Stimulated activated CD8-positive, alpha-beta memory T cell treated with anti-CD3 and anti-CD28 coated beads, Interleukin-7, amount 100 ng/mL, for 4 hours (primary cell): Measurements from ENCODE around the gene SERPINA12.
"Not testable (repeated sequence)": the region's sequence is repeated elsewhere in the genome, so short reads cannot be mapped to it uniquely, and the experiment has no call there.

Experiments used
- DNase-seq, 2 donors: peaks; one replicate each; pipeline ENCODE4 v3.0.0-alpha.2; 2020; ENCODE audit warnings: low read depth in 2 of 2

The SERPINA12 gene

GRCh38 chr14:94491511-94491910 is 17.8 kb downstream of the SERPINA12 start:
- DNase-seq: no peak

GRCh38 chr14:94489336-94489735 is 19.9 kb downstream of the SERPINA12 start:
- no peak for DNase-seq

DNA sequence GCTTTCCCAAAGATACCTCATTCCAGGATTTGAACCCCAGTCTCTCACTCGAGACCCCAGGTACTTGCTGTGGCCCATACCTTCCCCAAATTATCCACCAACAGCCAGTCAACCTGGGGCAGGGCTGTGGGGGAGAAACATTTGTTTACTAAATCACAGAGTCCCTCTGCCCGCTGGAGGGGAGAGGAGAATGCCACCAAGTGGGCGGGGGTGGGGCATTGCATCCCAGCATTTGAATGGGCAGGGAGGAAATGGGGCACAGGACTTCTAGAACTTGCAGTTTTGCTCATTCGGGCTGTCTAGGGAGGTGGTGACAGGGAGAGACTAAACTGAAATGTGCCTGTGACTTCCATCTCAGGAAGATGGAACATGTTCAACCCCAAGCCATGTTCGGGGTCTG is 22.4 kb downstream of the SERPINA12 start:
- DNase-seq: no peak

DNA sequence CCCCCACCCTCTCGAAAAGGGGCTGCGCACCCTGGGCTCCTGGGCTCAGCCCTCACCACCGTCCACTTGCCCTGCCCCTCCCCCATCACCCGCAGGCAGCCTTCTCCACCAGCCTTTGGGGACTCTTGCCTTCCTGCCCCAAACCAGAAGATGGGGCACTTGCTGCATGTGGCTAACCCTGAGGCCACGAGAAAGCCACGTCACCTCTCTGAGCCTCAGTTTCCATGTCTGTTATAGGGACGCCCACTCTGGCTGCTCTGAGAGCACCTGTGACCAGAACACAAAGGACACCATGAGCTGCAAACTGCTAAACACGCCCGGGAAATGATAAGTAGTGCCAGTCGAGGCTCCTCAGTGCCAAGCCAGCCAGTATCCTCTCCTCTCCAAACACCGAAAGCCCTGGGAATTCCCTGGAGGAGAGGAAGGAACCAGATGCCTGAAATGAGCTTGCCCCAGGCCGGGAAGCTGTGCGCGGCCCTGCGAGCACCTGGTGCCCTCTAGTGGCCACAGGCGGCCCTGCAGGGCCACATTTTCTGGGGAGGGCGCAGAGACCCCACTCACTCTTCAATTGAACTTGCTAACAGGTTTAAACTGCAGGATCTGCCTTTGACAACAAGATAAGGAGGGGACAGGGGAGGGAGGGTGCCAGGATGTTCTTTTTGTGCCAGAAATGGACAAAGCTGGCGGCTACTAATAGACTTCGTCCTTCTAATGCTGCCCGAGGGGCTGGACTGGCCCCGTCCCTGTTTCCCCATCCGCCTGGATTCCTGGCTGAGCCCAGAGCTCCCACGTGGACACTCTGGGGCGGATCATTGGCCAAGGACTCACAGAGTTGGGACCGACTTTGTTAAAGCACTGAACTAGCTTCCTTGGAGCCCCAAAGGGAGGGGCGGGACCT is 23.1 kb downstream of the SERPINA12 start:
- DNase-seq: peak in 1 of 2 donors; percentile 3

DNA sequence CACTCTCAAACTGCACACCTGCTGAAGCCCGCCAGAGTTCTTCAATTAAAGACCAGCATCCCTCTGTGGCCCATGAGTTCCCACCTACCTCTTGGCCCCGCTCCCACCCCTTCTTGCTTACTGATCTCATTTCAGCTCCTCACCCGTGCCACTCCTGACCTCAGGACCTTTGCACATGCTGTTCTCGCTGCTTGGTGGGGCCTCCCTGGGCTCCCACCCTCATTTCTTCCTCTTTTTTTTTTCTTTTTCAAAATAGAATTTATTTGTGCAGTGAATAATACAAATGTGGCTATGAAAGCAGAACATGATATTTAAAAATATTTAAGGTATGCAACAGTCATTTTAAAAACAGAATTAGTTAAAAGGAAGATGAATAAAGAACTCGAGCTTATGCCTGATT is 24.8 kb downstream of the SERPINA12 start:
- DNase-seq: no peak

GRCh38 chr14:94483729-94484275 is 25.5 kb downstream of the SERPINA12 start:
- no peak for DNase-seq

- DNase-seq: no peak
These were observed 26.2 kb downstream of the SERPINA12 start for GRCh38 chr14:94483071-94483451.

GRCh38 chr14:94482132-94483070 is 26.9 kb downstream of the SERPINA12 start:
- not testable (repeated sequence) for DNase-seq

GRCh38 chr14:94481468-94482131 is 27.7 kb downstream of the SERPINA12 start:
- DNase-seq: no peak

GRCh38 chr14:94480809-94481208 is 28.5 kb downstream of the SERPINA12 start:
- DNase-seq: no peak

DNA sequence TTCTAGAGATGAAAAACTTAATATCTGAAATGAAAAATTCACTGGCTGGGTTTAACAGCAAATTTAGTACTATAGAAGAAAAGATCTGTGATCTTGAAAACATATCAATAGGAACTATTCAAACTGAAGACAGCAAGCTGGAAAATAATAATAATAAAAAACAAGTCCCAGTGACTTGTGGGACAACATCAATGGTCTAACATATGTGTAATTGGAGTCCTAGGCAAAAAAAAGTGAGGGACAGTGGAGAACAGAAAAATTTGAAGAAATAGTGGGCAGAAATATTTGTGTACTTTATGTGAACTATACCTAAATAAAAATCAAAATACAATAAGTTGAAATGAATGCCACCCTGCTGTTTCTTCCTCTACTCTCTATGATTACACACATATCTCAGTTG is 30.8 kb downstream of the SERPINA12 start:
- DNase-seq: no peak

GRCh38 chr14:94476023-94476422 is 33.2 kb downstream of the SERPINA12 start, which contains the start of gene SERPINA9:
TSS of gene SERPINA9 (minus strand) at chr14:94476197. CDS start at chr14:94469840, 6,357 bp downstream.
- no peak for DNase-seq

- DNase-seq: no peak
These were observed 34.7 kb downstream of the SERPINA12 start for GRCh38 chr14:94474581-94475031.

DNA sequence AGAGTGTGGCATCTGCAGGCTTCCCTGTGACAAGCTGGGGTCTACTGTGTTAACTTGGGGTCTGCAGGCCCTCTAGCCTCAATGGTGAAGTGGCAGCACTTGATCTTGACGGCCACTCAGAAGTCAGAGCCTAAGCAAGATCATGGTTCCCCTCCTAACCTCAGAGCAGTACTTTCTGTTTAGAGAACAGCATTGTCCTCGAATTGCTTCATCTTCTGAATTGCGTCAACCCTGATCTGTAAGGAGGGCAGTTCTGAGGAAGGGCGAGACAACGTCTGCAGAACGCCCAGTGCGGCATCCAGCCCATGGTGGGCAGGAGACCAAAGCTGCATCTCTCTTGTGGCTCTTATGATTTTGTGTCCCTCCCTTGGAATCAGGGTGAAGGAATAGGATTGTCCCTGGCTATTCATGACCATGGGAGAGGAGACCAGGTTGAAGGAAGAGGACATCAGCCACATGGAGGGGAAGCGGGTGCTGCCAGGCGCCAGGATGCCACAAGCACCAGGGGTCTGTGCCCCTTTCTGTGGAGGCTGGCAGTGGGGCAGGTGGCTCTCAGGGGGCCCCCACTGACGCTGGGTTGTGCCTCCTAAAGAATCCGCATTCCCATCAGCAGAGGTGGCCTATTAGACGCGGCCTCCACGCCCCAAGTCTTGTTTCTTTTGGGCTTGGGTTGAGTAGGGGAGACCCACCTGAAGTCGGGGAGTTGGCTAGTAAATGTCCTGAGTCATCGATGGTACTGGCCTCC is 35.4 kb downstream of the SERPINA12 start:
- DNase-seq: no peak

DNA sequence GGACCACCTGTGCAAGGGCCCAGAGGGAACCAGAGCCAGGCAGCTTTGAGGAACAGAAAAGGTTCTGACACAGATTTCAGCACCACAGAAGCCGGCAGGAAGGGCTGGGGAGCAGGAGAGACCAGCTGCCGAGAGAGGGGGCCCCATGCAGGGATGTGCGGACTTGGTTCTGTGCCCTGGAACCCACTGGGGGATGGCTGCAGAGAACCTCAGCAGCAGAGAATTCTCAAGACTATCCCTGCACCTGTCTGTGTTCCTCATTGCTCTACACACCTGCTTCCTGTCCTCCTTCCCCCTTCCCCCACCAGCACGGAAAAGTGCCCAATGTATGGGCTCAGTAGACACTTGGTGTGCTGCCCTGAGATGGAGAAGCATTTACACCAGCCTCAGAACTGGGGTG is 36.4 kb downstream of the SERPINA12 start:
- DNase-seq: no peak

DNA sequence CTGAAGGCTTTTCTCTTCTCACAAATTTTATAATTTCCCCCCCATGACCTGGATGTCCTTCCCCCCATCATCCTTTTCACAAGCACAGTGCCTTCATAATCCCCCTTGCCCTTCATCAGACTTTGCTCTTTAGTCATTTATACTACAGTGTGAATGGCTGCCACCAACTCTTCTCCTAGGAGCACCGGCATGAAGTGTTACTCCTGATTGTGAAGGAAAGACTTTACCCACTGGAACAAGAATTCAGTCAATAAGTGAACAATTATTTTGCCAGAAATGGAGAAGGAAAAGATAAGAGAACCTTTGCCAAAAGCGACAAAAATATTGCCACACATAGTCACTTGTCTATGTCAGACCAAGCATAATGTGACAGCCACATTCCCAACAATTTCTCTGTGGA is 38.2 kb downstream of the SERPINA12 start:
- no peak for DNase-seq

GRCh38 chr14:94470311-94470710 is 39.0 kb downstream of the SERPINA12 start:
- no peak for DNase-seq

- no peak for DNase-seq
These were observed 40.0 kb downstream of the SERPINA12 start for GRCh38 chr14:94469261-94469660.

DNA sequence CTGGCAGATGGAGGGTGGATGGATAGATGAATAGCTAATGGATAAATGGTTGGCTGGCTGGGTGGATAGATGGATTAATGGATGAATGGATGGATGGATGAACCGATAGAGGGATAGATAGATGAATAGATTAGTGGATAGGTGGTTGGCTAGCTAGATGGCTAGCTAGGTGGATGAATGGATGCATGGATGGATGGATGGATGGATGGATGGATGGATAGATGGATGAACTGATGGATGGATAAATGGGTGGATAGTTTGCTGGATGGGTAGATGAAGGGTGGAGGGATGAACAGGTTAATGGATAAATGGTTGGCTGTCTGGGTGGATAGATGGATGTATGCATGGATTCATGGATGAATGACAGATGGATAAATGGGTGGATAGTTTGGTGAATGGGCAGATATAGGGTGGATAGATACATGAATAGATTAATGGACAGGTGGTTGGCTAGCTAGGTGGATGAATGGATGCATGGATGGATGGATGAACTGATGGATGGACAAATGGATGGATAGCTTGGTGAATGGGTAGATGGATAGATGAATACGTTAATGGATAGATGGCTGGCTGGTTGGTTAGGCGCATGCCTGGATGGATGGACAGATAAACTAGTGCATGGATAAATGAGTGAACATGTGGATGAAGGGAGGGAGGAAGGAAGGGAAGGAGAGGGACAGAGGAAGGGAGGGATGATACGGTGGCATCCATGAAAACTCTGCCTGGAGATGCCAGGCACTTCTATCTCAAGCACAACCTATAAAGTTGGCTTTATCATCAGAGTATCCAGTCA is 41.3 kb downstream of the SERPINA12 start:
- DNase-seq: no peak
